ENCODE results near the gene ATP2A2. TPM values are rescaled to one million over a fixed set of nuclear protein-coding genes. Genes with fewer than 3 reads are reported as not detected.

ATP2A2 gene
- total and polyA plus RNA-seq, 2 donors (not counting 1 experiment from before 2014, with no cell fraction given): 35.3 to 68.2 TPM

DNA sequence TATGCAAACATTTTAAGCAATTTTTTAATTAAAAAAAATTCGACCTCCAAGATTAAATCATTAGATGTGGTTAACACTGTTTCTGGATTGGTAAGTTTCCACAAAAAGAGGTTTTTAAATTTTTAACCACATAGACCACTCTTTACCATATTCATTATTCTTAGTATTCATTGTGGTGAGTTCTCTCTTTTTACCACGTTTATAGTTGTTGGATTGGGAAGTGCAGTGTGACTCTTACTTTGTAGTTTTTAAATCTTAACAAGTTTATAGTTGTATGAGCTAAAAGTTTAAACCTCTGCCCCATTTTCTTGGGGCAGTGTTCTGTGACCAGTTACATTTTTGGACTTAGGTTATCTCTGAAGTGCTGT is 8.6 kb downstream of the ATP2A2 start:
- H3K4me3 Mint-ChIP-seq: no peak overlapping the region
- H3K4me2 ChIP-seq (replicated peaks; ENCODE audit: low read depth, low read length, poor library complexity, severe bottlenecking): no peak overlapping the region

More for the DNA sequence above, 8.6 kb downstream of the ATP2A2 start:
- no peaks in the 10 kb centered on the region for H3K9me3 ChIP-seq (ENCODE audit: control extremely low read depth in 1 of 3, control insufficient read depth in 2 of 3, insufficient read depth in 1 of 3, low read length in 2 of 3)
- DNase-seq (no peak), ATAC-seq (ENCODE audit: low read depth) (no peak)
- peaks cover 14% of the 10 kb centered on the region for H4K20me1 ChIP-seq (ENCODE audit: control insufficient read depth, insufficient read depth, low read length, poor library complexity, severe bottlenecking)
- peaks cover 5 to 52% of the 10 kb centered on the region in 2 experiments for H3K36me3 ChIP-seq (replicated peaks in 1 of 2; ENCODE audit: control extremely low read depth in 1 of 2, control insufficient read depth in 1 of 2, extremely low read depth in 1 of 2, insufficient read depth in 2 of 2, low read length in 1 of 2)
- no peaks in the 10 kb centered on the region for H3K27me3 ChIP-seq (replicated peaks in 1 of 4; ENCODE audit: control extremely low read depth in 1 of 4, control insufficient read depth in 3 of 4, insufficient read depth in 4 of 4, low read length in 3 of 4)
- intact Hi-C loops (cut with micrococcal nuclease): loop anchor here (10.0 kb wide), 1 partner anchor 455 kb away; the partner anchor contains the start of gene PPP1CC
- H3K27ac ChIP-seq (ENCODE audit: low read length in 2 of 2): no peak overlapping the region
- WGBS (ENCODE audit: insufficient coverage): no CpG with 5 or more reads among the region's 2 CpGs
- peaks cover 29% of the 10 kb centered on the region for H3K4me1 Mint-ChIP-seq
- H2AFZ ChIP-seq (ENCODE audit: insufficient read depth, low read depth, low read length, poor library complexity, severe bottlenecking): no peak overlapping the region
- H3K79me2 ChIP-seq (ENCODE audit: control insufficient read depth, insufficient read depth, low read length): peaks cover 91% of the 10 kb centered on the region
- CTCF ChIA-PET: no interaction called here
- no peak for TF ChIP-seq CTCF (IDR thresholded peaks at IDR 0.05)
- TF ChIP-seq EZH2 (IDR thresholded peaks at IDR 0.05; ENCODE audit: borderline replicate concordance, insufficient read depth, low read depth, low read length, poor library complexity, severe bottlenecking): no peak
- H3K9ac ChIP-seq (ENCODE audit: low read length): no peak overlapping the region
- H3K4me1 ChIP-seq (ENCODE audit: control insufficient read depth in 2 of 2, insufficient read depth in 2 of 2, low read length in 2 of 2): peaks cover 0 to 8% of the 10 kb centered on the region in 2 donors
- no peak overlapping the region for H3K27ac Mint-ChIP-seq
- no peaks in the 10 kb centered on the region for H3K27me3 Mint-ChIP-seq
- no peaks in the 10 kb centered on the region for H3K9me3 Mint-ChIP-seq (ENCODE audit: insufficient read depth)
- POLR2A ChIA-PET: no interaction called here
- no peak overlapping the region for H3K4me3 ChIP-seq (ENCODE audit: control extremely low read depth in 1 of 5, extremely low read depth in 1 of 5, insufficient read depth in 1 of 5, low read depth in 2 of 5, low read length in 4 of 5)

Measured in B cell (primary cell).